GM21381 (cell line): ENCODE measurements around the gene MYO5A.
"Not testable (repeated sequence)": the region's sequence is repeated elsewhere in the genome, so short reads cannot be mapped to it uniquely, and the experiment has no call there.

Experiments used
- ATAC-seq: cut with Tn5 transposase; IDR thresholded peaks from one replicate; pipeline ENCODE4 v1.9.1; 2021; ENCODE audit warnings: mild to moderate bottlenecking, moderate library complexity; ENCODE audit not compliant: unreplicated experiment

The MYO5A gene

GRCh38 chr15:52546031-52546751 is 17.5 kb upstream of the MYO5A start:
- no peak for ATAC-seq

GRCh38 chr15:52540374-52541012 is 11.8 kb upstream of the MYO5A start:
- no peak for ATAC-seq

GRCh38 chr15:52537459-52537858 is 8.8 kb upstream of the MYO5A start:
- ATAC-seq: no peak

DNA sequence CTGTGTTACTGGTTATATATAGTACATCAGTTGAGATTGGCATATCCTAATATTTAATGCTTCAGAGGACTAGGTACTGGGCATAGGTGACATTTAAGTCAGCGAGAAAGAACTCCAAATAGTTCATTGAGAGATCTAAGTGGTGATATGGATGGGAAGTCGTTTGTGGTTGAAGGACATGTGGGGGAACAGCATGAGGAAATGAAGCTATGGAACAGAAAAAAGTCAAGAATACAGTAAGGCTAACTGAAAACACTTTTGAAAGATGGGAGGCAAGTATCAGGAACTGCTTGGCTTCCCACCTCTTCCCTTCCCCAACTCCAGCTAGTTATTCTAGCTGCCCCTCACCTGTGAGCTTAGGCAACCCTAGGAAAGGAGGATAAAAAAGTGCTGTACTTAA is 3.7 kb upstream of the MYO5A start:
- ATAC-seq: no peak

GRCh38 chr15:52529940-52530339 is 1.3 kb upstream of the MYO5A start:
- no peak for ATAC-seq

GRCh38 chr15:52529341-52529924 is 753 bp upstream of the MYO5A start:
- peak; percentile 3 for ATAC-seq

DNA sequence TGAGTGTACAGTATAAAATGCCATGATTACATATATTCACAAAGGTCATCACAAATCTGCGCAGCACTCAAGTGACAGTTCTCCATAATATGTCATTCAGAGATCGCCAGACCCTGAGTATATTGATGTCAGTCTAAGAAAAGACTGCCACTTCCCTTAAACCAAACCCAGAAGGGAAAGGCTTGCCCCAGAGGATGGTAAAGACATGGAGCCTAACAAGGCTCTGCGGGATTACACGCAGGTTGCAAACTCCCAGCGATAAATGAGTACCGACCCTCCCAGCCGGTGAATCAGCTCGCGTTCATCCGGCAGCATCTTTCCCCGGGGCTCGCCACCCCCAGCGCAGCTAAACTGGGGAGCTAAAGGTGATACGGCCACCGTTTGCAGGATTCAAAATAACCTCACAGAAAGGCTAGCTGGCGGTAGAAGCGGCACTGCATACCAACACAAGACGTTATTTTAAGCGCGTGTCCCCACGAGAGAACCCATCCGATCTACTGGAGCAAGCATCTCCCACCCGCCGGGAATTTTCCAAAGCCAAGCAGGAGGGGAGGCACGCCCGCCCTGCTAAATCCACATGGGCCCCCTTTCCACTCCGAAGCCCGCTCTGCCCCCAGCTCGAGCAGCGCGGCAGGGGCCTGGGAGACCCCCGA is 643 bp downstream of the MYO5A start:
- ATAC-seq: no peak

- no peak for ATAC-seq
Measured at GRCh38 chr15:52527196-52527910, 1.3 kb downstream of the MYO5A start.

GRCh38 chr15:52524223-52525136 is 4.2 kb downstream of the MYO5A start:
- no peak for ATAC-seq

DNA sequence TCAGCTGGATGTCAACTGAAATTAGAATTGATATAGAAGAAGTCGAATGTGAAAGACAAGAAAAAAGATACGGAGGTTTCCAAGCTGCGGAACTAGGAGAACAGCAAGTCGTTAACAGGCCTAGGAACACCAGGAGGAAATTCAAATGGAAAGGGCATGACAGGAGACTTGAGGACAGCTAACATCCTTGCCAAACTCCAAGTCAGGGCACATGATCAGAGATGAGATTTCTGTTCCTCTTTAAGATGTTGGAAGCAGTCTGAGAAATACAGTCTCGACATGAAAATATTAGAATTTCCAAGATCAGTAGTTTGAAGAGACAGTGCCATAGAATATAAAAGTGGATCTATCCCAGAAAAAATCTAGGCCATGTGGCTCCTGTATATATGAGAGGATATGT is 5.0 kb downstream of the MYO5A start:
- no peak for ATAC-seq

DNA sequence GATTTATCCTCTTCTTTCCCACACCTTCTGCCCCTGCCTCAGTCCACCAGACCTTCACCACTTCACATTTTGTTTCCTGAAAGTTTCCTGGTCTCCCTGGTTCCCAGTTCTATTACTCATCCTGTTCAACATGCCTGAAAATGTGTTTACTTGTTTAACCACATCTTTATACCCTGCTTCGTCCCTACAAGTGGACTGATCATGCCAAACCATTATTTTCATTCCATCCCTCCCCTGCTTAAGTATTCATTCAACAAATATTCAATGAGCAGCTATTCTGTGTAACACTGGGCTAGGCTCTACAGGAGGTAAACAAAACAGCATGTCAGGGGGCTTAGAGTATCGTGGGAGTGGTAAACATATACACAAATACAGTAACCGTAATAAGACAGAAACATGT is 5.5 kb downstream of the MYO5A start:
- no peak for ATAC-seq

- ATAC-seq: no peak
Measured at GRCh38 chr15:52521682-52522081, 7.0 kb downstream of the MYO5A start.

DNA sequence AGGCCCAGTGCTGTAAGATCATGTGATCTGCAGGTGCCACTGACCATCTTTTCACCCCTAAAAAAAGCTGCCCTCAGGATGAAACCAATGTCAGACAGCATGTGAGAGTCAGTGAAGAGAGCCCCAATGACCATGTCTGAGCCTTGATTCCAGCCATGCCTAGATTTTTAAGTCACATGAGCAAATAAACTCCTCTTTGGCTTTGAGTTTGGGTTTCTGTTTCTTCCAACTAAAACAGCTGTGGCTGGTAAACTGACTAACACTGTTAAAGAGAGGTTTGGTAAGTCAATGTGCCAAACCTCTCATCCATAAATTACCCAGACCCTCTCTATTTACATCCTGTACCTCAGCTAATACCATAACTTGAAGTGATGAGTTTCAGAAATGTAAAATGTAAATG is 8.3 kb downstream of the MYO5A start:
- ATAC-seq: no peak

DNA sequence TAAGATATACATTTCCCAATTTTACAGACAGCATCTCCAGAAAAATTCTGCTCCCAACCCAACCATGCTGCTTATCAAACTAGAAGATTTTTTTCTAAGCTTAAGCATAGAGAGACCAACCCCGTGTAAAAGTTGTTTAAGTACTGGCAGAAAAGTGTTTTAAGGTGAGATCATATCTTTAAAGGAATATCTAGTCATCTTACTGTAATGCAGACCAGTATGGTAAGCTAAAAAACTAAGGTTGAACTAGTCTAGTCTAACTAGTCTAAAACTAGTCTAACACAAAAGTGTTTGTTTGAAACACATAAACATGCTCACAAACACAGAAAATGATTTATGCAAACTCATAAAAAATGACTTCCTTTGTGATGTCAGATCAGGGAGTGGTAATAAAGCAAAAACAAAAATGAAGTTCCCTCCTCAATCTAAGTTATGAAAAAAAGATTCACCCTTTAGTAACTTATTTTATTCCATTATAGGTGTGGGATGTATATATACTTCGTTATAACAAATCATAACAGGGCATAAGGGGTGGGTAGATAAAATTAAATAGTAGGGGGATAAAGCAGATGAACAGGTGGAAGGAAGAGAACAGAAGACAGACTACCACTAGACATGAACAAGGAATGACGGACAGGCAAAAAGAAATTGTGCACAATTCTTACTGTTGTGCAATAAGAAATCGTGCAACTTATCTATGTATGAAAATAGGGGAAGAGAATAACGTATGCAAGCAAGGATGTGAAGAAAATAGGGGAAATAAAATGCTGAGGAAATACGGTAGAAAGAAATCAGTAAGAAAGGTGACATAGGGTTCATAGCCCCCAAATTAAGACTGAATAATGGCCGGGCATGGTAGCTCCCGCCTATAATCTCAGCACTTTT is 10.0 kb downstream of the MYO5A start:
- ATAC-seq: no peak

DNA sequence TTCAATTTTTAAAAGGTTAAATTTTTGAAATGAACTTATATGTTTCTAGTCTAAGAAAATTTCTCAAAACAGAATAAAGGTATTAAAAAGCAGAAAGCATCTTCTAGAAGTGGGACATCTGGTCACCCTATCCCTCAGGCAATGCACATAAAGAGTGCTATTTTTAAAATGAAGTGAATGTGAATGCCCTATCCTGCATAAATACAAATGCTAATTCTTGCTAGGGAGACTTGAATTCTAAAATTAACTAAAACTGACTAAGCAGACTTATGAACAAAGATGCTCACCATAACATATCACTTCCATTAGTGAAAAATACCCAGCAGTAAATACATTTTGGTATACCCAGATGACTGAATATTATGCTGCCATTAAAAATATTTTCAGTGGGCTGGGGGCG is 11.7 kb downstream of the MYO5A start:
- no peak for ATAC-seq

DNA sequence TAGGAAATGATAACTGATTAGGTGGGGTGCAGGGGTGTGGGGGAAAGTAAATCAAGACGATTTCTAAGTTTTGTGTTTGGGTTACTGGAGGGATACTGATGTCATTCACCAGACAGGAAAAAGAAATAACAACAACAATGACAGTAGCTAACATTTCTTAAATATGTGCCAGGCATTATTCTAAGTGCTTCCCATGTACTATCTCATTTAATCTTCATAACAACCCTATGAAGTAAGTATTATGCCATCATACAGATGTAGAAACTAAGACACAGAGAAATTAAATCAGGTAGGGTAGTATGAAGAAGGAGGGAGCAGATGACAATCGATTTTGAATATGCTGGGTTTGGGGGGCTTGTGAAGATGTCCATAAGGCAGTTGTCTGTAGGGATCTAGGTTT is 13.3 kb downstream of the MYO5A start:
- no peak for ATAC-seq

GRCh38 chr15:52514482-52514881 is 14.2 kb downstream of the MYO5A start:
- ATAC-seq: no peak

DNA sequence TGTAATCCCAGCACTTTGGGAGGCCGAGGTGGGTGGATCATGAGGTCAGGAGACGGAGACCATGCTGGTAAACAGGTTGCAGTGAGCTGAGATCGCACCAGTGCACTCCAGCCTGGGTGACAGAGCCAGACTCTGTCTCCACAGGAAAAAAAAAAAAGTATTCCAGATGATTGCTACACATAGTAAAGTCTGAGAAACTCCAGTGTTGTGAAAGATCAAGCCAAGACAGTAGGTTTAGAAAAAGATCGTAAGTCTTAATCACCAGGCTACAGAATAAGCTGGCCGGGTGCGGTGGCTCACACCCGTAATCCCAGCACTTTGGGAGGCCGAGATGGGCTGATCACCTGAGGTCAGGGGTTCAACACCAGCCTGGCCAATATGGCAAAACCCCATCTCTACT is 15.8 kb downstream of the MYO5A start:
- not testable (repeated sequence) for ATAC-seq

GRCh38 chr15:52511084-52511483 is 17.6 kb downstream of the MYO5A start:
- ATAC-seq: no peak
